Neural cell (in vitro differentiated cells): ENCODE results near the gene CRTC3. TPM values are rescaled to one million over a fixed set of nuclear protein-coding genes. Genes with fewer than 3 reads are reported as not detected.

Source experiments
- H2AFZ ChIP-seq: fragments of 200-600, 300-800 bp; sonication (generic), shearing (Covaris generic); 2 replicates; pipeline ENCODE4 v1.6.0; 2014; ENCODE audit warnings: low read depth, mild to moderate bottlenecking, antibody characterized with exemption, low read length, moderate library complexity
- H3F3A ChIP-seq: fragments of 200-600 bp; shearing (Covaris generic); 2 replicates; pipeline ENCODE4 v1.6.1; 2016; ENCODE audit warnings: mild to moderate bottlenecking, moderate library complexity, mixed read lengths, antibody characterized with exemption, low read length; ENCODE audit not compliant: insufficient read depth, poor library complexity, severe bottlenecking
- H3K27ac ChIP-seq: fragments of 200-600, 300-800 bp; sonication (generic), shearing (Covaris generic); 2 replicates; pipeline ENCODE4 v1.5.1; 2014; ENCODE audit warnings: mild to moderate bottlenecking, low read length, moderate library complexity
- H3K27me3 ChIP-seq: fragments of 300-800, 200-600 bp; sonication (generic), shearing (Covaris generic); 2 replicates; pipeline ENCODE4 v1.6.0; 2014; ENCODE audit warnings: mild to moderate bottlenecking, low read depth, low read length, moderate library complexity; ENCODE audit not compliant: insufficient read depth
- H3K36me3 ChIP-seq: fragments of 300-800, 200-600 bp; sonication (generic), shearing (Covaris generic); 2 replicates; pipeline ENCODE4 v1.5.1; 2014; ENCODE audit warnings: mild to moderate bottlenecking, antibody characterized with exemption, low read length, moderate library complexity; ENCODE audit not compliant: insufficient read depth
- H3K4me2 ChIP-seq: fragments of 300-800, 200-600 bp; sonication (generic), shearing (Covaris generic); 2 replicates; pipeline ENCODE4 v1.6.0; 2014; ENCODE audit warnings: mild to moderate bottlenecking, low read length
- H3K4me3 ChIP-seq: fragments of 300-800, 200-600 bp; sonication (generic), shearing (Covaris generic); 2 replicates; pipeline ENCODE4 v1.5.1; 2014; ENCODE audit warnings: mild to moderate bottlenecking, low read length, moderate library complexity
- H3K79me2 ChIP-seq: fragments of 200-600 bp; shearing (Covaris generic); replicated peaks from 2 replicates; pipeline ENCODE4 v1.6.0; 2014; ENCODE audit warnings: mild to moderate bottlenecking, low read length, moderate library complexity; ENCODE audit not compliant: insufficient read depth
- H3K9ac ChIP-seq: fragments of 300-800, 200-600 bp; sonication (generic), shearing (Covaris generic); 2 replicates; pipeline ENCODE4 v1.6.1; 2016; ENCODE audit warnings: mild to moderate bottlenecking, low read length, mixed read lengths
- H3K9me2 ChIP-seq: fragments of 200-600 bp; shearing (Covaris generic); 2 replicates; pipeline ENCODE4 v1.6.1; 2016; ENCODE audit warnings: mild to moderate bottlenecking, low read length, mixed read lengths; ENCODE audit not compliant: insufficient read depth
- H3K9me3 ChIP-seq: fragments of 200-600, 300-800 bp; sonication (generic), shearing (Covaris generic); 2 replicates; pipeline ENCODE4 v1.6.1; 2016; ENCODE audit warnings: mild to moderate bottlenecking, mixed run types, low read length, moderate library complexity, mixed read lengths
- H4K20me1 ChIP-seq: fragments of 200-600 bp; shearing (Covaris generic); 2 replicates; pipeline ENCODE4 v1.6.1; 2016; ENCODE audit warnings: mild to moderate bottlenecking, mixed run types; ENCODE audit not compliant: insufficient read depth
- EP300 ChIP-seq: fragments of 450-650 bp; conservative IDR thresholded peaks from 2 replicates; pipeline ENCODE4 v1.6.1; 2014; ENCODE audit warnings: antibody characterized with exemption, mild to moderate bottlenecking, moderate library complexity; ENCODE audit not compliant: poor library complexity, severe bottlenecking
- EZH2 ChIP-seq: fragments of 200-600, 300-800 bp; shearing (Covaris generic), sonication (generic); IDR thresholded peaks from 2 replicates; pipeline ENCODE4 v1.6.1; 2014; ENCODE audit warnings: antibody characterized with exemption, low read length, borderline replicate concordance, mild to moderate bottlenecking; ENCODE audit not compliant: insufficient read depth, poor library complexity, severe bottlenecking
- MXI1 ChIP-seq: fragments of 450-650 bp; conservative IDR thresholded peaks from 2 replicates; pipeline ENCODE4 v1.6.1; 2014; ENCODE audit warnings: antibody characterized with exemption, mild to moderate bottlenecking; ENCODE audit not compliant: poor library complexity, severe bottlenecking
- POLR2AphosphoS5 ChIP-seq: IDR thresholded peaks from 2 replicates; pipeline ENCODE4 v1.6.1; 2012
- RAD21 ChIP-seq: fragments of 450-650 bp; conservative IDR thresholded peaks from 2 replicates; pipeline ENCODE4 v1.6.1; 2014; ENCODE audit warnings: antibody characterized with exemption, mild to moderate bottlenecking, moderate library complexity
- SMC3 ChIP-seq: fragments of 450-650 bp; conservative IDR thresholded peaks from 2 replicates; pipeline ENCODE4 v1.6.1; 2014; ENCODE audit warnings: antibody characterized with exemption, mild to moderate bottlenecking, moderate library complexity; ENCODE audit not compliant: poor library complexity
- TAF1 ChIP-seq: IDR thresholded peaks from 2 replicates; pipeline ENCODE4 v1.6.1; 2012; ENCODE audit warnings: low read depth
- polyA plus RNA-seq: library from polyadenylated mRNA; depleted of rRNA; stranded (reverse); fragments of >200 nt; gene quantifications from 2 replicates; pipeline ENCODE4 v1.2.3, GENCODE V29; 2014
- TF ChIP-seq, protein P1 (sequence below): fragments of 450-650 bp; IDR thresholded peaks from 2 replicates; pipeline ENCODE4 v1.5.1; 2014; ENCODE audit warnings: antibody characterized with exemption, mild to moderate bottlenecking, moderate library complexity; ENCODE audit not compliant: poor library complexity, severe bottlenecking
- TF ChIP-seq, protein P2 (sequence below): IDR thresholded peaks from 2 replicates; pipeline ENCODE4 v1.6.1; 2012; ENCODE audit warnings: borderline replicate concordance

The CRTC3 gene
- polyA plus RNA-seq, 1 donor from 2014 or later = 5.5 TPM

DNA sequence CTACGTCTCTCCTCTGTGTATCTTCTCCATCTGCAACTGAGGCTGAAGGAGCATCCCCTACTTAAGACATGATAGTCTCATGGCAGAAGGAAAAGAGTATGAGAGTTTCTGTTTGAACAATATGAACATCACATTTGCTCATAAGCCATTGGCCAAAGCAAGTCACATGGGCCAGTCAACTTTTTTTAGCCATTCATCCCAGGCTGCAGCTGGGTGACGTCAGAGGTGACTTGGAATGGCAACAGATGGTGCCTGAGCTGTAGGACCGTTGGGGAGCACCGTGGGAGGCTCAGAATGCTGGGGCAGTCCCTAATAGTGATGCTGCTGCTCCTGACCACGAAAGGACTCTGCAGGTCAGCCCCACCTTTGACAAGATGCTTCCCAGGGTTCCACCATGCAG is 58.7 kb downstream of the CRTC3 start:
- Histone ChIP-seq H3K4me3 (no peak overlapping the region), H3K9ac (no peak overlapping the region), H3K79me2 (no peaks in the 10 kb centered on the region), H3K9me2 (no peaks in the 10 kb centered on the region), H3K27ac (no peak overlapping the region), H3K9me3 (no peaks in the 10 kb centered on the region), H2AFZ (no peak overlapping the region), H4K20me1 (no peaks in the 10 kb centered on the region), H3F3A (no peaks in the 10 kb centered on the region), H3K4me2 (no peak overlapping the region), H3K27me3 (no peaks in the 10 kb centered on the region), H3K36me3 (no peaks in the 10 kb centered on the region)
- TF ChIP-seq RAD21 (no peak), SMC3 (no peak), MXI1 (no peak), EZH2 (no peak), EP300 (no peak), POLR2AphosphoS5 (no peak), TAF1 (no peak)
- TF ChIP-seq, protein P1, sequence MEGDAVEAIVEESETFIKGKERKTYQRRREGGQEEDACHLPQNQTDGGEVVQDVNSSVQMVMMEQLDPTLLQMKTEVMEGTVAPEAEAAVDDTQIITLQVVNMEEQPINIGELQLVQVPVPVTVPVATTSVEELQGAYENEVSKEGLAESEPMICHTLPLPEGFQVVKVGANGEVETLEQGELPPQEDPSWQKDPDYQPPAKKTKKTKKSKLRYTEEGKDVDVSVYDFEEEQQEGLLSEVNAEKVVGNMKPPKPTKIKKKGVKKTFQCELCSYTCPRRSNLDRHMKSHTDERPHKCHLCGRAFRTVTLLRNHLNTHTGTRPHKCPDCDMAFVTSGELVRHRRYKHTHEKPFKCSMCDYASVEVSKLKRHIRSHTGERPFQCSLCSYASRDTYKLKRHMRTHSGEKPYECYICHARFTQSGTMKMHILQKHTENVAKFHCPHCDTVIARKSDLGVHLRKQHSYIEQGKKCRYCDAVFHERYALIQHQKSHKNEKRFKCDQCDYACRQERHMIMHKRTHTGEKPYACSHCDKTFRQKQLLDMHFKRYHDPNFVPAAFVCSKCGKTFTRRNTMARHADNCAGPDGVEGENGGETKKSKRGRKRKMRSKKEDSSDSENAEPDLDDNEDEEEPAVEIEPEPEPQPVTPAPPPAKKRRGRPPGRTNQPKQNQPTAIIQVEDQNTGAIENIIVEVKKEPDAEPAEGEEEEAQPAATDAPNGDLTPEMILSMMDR = no peak
- TF ChIP-seq, protein P2, sequence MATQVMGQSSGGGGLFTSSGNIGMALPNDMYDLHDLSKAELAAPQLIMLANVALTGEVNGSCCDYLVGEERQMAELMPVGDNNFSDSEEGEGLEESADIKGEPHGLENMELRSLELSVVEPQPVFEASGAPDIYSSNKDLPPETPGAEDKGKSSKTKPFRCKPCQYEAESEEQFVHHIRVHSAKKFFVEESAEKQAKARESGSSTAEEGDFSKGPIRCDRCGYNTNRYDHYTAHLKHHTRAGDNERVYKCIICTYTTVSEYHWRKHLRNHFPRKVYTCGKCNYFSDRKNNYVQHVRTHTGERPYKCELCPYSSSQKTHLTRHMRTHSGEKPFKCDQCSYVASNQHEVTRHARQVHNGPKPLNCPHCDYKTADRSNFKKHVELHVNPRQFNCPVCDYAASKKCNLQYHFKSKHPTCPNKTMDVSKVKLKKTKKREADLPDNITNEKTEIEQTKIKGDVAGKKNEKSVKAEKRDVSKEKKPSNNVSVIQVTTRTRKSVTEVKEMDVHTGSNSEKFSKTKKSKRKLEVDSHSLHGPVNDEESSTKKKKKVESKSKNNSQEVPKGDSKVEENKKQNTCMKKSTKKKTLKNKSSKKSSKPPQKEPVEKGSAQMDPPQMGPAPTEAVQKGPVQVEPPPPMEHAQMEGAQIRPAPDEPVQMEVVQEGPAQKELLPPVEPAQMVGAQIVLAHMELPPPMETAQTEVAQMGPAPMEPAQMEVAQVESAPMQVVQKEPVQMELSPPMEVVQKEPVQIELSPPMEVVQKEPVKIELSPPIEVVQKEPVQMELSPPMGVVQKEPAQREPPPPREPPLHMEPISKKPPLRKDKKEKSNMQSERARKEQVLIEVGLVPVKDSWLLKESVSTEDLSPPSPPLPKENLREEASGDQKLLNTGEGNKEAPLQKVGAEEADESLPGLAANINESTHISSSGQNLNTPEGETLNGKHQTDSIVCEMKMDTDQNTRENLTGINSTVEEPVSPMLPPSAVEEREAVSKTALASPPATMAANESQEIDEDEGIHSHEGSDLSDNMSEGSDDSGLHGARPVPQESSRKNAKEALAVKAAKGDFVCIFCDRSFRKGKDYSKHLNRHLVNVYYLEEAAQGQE = no peak

DNA sequence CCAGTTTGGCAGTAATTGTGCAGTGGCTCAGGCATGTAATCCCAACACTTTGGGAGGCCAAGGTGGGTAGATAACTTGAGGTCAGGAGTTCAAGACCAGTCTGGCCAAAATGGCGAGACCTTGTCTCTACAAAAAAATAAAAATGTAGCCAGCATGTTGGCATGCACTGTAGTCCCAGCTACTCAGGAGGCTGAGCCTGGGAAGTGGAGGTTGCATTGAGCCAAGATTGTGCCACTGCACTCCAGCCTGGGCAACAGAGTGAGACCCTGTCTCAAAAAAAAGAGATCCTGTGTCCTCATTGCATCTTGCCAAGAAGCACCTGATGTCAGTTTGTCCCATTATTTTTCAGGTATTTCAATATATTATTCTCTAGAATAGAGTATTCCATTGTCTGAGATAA is 61.8 kb downstream of the CRTC3 start:
- no peaks in the 10 kb centered on the region for H3K27me3 ChIP-seq
- H3K27ac ChIP-seq = no peak overlapping the region
- H3K4me2 ChIP-seq = no peak overlapping the region
- no peak overlapping the region for H3K9ac ChIP-seq
- TF ChIP-seq MXI1 = no peak
- H3F3A ChIP-seq = no peaks in the 10 kb centered on the region
- H3K9me3 ChIP-seq = no peaks in the 10 kb centered on the region
- H3K79me2 ChIP-seq = no peaks in the 10 kb centered on the region
- H3K4me3 ChIP-seq = no peak overlapping the region
- no peak overlapping the region for H2AFZ ChIP-seq
- H3K36me3 ChIP-seq = no peaks in the 10 kb centered on the region
- H4K20me1 ChIP-seq = no peaks in the 10 kb centered on the region
- no peaks in the 10 kb centered on the region for H3K9me2 ChIP-seq
